ENCODE data around the gene RNU1-2. TPM values are rescaled to one million over a fixed set of nuclear protein-coding genes. Genes with fewer than 3 reads are reported as not detected.
A peak's percentile ranks its signal among the peaks of the same experiment; 100 is the strongest.
"Not testable (repeated sequence)": the region's sequence is repeated elsewhere in the genome, so short reads cannot be mapped to it uniquely, and the experiment has no call there.

Gene RNU1-2
- total and polyA plus RNA-seq, 2 donors from 2014 or later: 26.8 to 8,605 TPM

DNA sequence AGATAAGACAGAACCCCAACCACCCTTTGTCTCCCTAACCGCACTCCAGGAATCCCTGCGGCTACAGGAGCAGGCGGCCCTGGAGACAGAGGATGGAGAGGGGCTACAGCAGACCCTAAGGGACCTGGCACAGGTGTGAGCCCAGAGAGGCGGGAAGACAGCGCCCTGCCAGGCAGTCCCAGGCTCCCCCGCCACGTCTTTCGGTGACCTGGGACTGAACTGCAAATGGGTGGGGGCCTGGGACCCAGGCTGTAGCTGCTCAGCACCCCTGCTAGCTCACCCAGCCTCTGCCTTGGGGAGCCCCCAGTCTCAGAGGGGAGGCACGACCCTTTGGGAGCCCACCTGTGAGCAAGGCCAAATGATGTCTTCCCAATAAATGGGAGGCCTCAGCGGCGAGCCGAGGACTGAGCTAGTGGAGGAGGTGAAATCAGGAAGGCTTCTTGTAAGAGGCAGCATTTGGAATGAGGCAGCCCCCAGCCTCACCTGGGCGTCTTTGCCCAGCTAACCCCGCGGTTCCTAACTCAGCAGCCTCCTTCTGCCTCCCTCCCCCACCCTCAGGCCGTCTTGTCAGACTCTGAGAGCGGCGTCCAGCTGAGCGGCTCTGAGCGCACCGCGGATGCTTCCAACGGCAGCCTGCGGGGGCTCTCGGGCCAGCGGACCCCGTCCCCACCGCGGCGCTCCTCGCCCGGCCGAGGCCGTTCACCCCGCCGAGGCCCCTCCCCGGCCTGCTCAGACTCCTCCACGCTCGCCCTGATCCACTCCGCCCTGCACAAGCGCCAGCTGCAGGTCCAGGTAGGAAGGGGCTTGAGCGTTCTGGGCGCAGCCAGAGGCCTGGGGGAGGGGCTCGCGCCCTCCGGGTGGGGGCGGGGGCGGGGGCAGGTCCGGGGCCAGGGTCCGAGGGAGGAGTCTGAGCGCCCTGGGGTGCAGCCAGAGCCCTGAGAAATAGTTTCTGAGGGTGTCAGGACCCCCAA lies 42.9 kb downstream of the RNU1-2 start:
- FAIRE-seq (no peak), DNase-seq (peak in 3 of 5 donors; percentile 51 to 83 (median 60))
- Histone ChIP-seq H3K36me3 (ENCODE audit: control insufficient read depth in 2 of 3, insufficient read depth in 3 of 3, low read length in 3 of 3) (peaks cover 0 to under 1% (median 0%) of the 10 kb centered on the region in 3 donors), H3K9ac (ENCODE audit: low read length in 3 of 3) (no peak overlapping the region), H3K4me1 (ENCODE audit: control insufficient read depth in 2 of 3, insufficient read depth in 2 of 3, low read depth in 1 of 3, low read length in 3 of 3) (no peaks in the 10 kb centered on the region), H3K4me3 (ENCODE audit: low read length in 3 of 3) (no peak overlapping the region), H3K9me3 (ENCODE audit: control insufficient read depth in 2 of 3, insufficient read depth in 1 of 3, low read length in 3 of 3) (no peaks in the 10 kb centered on the region), H3K27ac (ENCODE audit: low read depth in 2 of 2, low read length in 2 of 2) (no peak overlapping the region), H3K27me3 (ENCODE audit: control insufficient read depth, insufficient read depth, low read length) (no peaks in the 10 kb centered on the region)
- intact Hi-C loops (cut with DNase I): no loop called here
- TF ChIP-seq, protein P1, sequence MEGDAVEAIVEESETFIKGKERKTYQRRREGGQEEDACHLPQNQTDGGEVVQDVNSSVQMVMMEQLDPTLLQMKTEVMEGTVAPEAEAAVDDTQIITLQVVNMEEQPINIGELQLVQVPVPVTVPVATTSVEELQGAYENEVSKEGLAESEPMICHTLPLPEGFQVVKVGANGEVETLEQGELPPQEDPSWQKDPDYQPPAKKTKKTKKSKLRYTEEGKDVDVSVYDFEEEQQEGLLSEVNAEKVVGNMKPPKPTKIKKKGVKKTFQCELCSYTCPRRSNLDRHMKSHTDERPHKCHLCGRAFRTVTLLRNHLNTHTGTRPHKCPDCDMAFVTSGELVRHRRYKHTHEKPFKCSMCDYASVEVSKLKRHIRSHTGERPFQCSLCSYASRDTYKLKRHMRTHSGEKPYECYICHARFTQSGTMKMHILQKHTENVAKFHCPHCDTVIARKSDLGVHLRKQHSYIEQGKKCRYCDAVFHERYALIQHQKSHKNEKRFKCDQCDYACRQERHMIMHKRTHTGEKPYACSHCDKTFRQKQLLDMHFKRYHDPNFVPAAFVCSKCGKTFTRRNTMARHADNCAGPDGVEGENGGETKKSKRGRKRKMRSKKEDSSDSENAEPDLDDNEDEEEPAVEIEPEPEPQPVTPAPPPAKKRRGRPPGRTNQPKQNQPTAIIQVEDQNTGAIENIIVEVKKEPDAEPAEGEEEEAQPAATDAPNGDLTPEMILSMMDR (IDR thresholded peaks at IDR 0.05; ENCODE audit: borderline replicate concordance, extremely low read depth, insufficient read depth): no peak

DNA sequence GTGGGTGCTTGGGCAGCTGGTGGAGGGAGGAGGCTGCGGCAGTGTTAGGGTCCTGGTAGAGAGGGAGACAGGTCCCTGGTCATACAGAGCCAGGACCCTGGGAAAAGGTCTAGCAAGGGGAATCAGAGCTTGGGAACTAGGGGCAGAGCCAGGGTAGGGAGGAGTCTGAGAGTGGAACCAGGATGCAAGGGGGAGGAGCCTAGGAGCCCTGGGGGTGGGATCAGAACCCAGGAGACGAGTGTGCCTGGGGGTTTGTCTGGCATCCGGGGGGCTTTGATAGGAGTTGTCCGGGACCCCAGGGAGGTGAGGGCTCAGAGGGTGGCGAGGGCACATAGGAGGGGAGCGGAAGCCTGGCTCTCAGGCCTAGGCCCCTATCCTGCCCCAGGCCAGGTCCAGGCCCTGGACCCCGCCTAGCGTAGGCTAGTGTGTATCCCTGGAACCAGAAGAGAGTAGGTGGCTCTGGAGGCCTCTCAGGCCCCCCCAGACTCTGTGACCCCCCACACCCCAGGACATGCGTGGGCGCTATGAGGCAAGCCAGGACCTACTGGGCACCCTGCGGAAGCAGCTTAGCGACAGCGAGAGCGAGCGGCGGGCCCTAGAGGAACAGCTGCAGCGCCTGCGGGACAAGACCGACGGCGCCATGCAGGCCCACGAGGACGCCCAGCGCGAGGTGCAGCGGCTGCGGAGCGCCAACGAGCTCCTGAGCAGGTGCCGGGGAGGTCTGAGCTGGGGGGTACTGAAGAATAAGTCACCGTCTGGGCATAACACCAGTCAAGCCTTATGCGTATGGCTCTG lies 43.8 kb downstream of the RNU1-2 start:
- H3K4me3 ChIP-seq (ENCODE audit: low read length in 3 of 3); FAIRE-seq; H3K9ac ChIP-seq (ENCODE audit: low read length in 3 of 3); H3K27me3 ChIP-seq (ENCODE audit: control insufficient read depth, insufficient read depth, low read length); H3K4me1 ChIP-seq (ENCODE audit: control insufficient read depth in 2 of 3, insufficient read depth in 2 of 3, low read depth in 1 of 3, low read length in 3 of 3); H3K36me3 ChIP-seq (ENCODE audit: control insufficient read depth in 2 of 3, insufficient read depth in 3 of 3, low read length in 3 of 3); DNase-seq; H3K9me3 ChIP-seq (ENCODE audit: control insufficient read depth in 2 of 3, insufficient read depth in 1 of 3, low read length in 3 of 3); H3K27ac ChIP-seq (ENCODE audit: low read depth in 2 of 2, low read length in 2 of 2): not testable (repeated sequence)
- intact Hi-C loops (cut with DNase I): loop anchor here (5.0 kb wide), 1 partner anchor 322 kb away; no protein-coding TSS in a partner anchor

- intact Hi-C loops (cut with DNase I): loop anchor here (5.0 kb wide), 1 partner anchor 327 kb away; no protein-coding TSS in a partner anchor
- no peak for FAIRE-seq
- peak in 1 of 5 donors; percentile 80 for DNase-seq
These were observed 48.3 kb downstream of the RNU1-2 start for GRCh38 chr1:16944038-16944437.

GRCh38 chr1:16945512-16945911 lies 49.7 kb downstream of the RNU1-2 start:
- H3K27ac ChIP-seq (ENCODE audit: low read depth in 2 of 2, low read length in 2 of 2); H3K9ac ChIP-seq (ENCODE audit: low read length in 3 of 3); intact Hi-C loops (cut with DNase I); DNase-seq; H3K9me3 ChIP-seq (ENCODE audit: control insufficient read depth in 2 of 3, insufficient read depth in 1 of 3, low read length in 3 of 3); H3K36me3 ChIP-seq (ENCODE audit: control insufficient read depth in 2 of 3, insufficient read depth in 3 of 3, low read length in 3 of 3); FAIRE-seq; H3K4me3 ChIP-seq (ENCODE audit: low read length in 3 of 3); H3K4me1 ChIP-seq (ENCODE audit: control insufficient read depth in 2 of 3, insufficient read depth in 2 of 3, low read depth in 1 of 3, low read length in 3 of 3); H3K27me3 ChIP-seq (ENCODE audit: control insufficient read depth, insufficient read depth, low read length): not testable (repeated sequence)

More at GRCh38 chr1:16944038-16944437, 48.3 kb downstream of the RNU1-2 start:
- Histone ChIP-seq H3K27ac (ENCODE audit: low read depth in 2 of 2, low read length in 2 of 2) (no peak overlapping the region), H3K36me3 (ENCODE audit: control insufficient read depth in 2 of 3, insufficient read depth in 3 of 3, low read length in 3 of 3) (peaks cover 0 to 7% (median 0%) of the 10 kb centered on the region in 3 donors), H3K9ac (ENCODE audit: low read length in 3 of 3) (no peak overlapping the region), H3K9me3 (ENCODE audit: control insufficient read depth in 2 of 3, insufficient read depth in 1 of 3, low read length in 3 of 3) (no peaks in the 10 kb centered on the region), H3K4me3 (ENCODE audit: low read length in 3 of 3) (no peak overlapping the region), H3K4me1 (ENCODE audit: control insufficient read depth in 2 of 3, insufficient read depth in 2 of 3, low read depth in 1 of 3, low read length in 3 of 3) (no peaks in the 10 kb centered on the region), H3K27me3 (ENCODE audit: control insufficient read depth, insufficient read depth, low read length) (no peaks in the 10 kb centered on the region)
- TF ChIP-seq, protein P1 (IDR thresholded peaks at IDR 0.05; ENCODE audit: borderline replicate concordance, extremely low read depth, insufficient read depth): no peak

Small RNAs within 50 kb of the gene (microRNA-seq; reads per million reads assigned to microRNA genes)
- not detected for gene MIR3675

Other genes with a start within 250 kb of the RNU1-2 start
- gene RNU1-3, start 229.0 kb upstream of the RNU1-2 start, total RNA-seq: 8,605 TPM
- 26.8 TPM for gene RNU1-3, start 229.0 kb upstream of the RNU1-2 start, polyA plus RNA-seq (ENCODE audit: insufficient read depth, low read depth, low replicate concordance)
- 8,605 TPM for gene RNU1-4, start 155.5 kb upstream of the RNU1-2 start, total RNA-seq
- gene RNU1-4, start 155.5 kb upstream of the RNU1-2 start, polyA plus RNA-seq (ENCODE audit: insufficient read depth, low read depth, low replicate concordance): 26.8 TPM
- 30.5 TPM for gene CROCC, start 26.0 kb downstream of the RNU1-2 start, total RNA-seq
- 10.6 TPM for gene CROCC, start 26.0 kb downstream of the RNU1-2 start, polyA plus RNA-seq (ENCODE audit: insufficient read depth, low read depth, low replicate concordance)
- 7.2 TPM for gene MFAP2, start 84.6 kb downstream of the RNU1-2 start, total RNA-seq
- 8.2 TPM for gene MFAP2, start 84.6 kb downstream of the RNU1-2 start, polyA plus RNA-seq (ENCODE audit: insufficient read depth, low read depth, low replicate concordance)
- 38.6 TPM for gene ATP13A2, start 115.9 kb downstream of the RNU1-2 start, total RNA-seq
- gene ATP13A2, start 115.9 kb downstream of the RNU1-2 start, polyA plus RNA-seq (ENCODE audit: insufficient read depth, low read depth, low replicate concordance): 23.8 TPM
- gene SDHB, start 158.1 kb downstream of the RNU1-2 start, total RNA-seq: 92.0 TPM
- gene SDHB, start 158.1 kb downstream of the RNU1-2 start, polyA plus RNA-seq (ENCODE audit: insufficient read depth, low read depth, low replicate concordance): 313 TPM
- gene PADI2, start 223.5 kb downstream of the RNU1-2 start, total RNA-seq: 6.0 TPM
- 11.7 TPM for gene PADI2, start 223.5 kb downstream of the RNU1-2 start, polyA plus RNA-seq (ENCODE audit: insufficient read depth, low read depth, low replicate concordance)